ENCODE measurements around the gene CAMKMT. TPM values are rescaled to one million over a fixed set of nuclear protein-coding genes. Genes with fewer than 3 reads are reported as not detected.

CAMKMT gene
- polyA plus RNA-seq, 1 donor = 4.8 TPM

DNA sequence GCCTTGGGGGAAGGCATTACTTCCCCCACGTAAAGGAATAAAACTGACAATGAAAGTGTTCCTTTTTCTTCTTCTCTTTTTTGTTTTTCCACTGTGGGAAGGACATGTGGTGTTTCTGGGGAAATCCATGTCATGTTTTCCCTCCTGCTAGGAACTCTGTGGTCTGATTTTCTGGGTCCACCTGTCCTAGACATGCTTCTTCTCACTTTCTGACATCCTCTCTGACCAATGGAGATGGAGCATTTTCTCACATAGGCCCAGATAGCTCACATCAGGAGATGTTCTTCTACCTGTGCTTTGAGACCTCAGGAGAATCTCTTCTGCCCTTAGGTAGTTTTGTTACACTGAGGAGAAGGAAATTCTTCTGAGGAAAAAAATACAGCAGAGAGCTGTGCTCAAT lies 327.8 kb downstream of the CAMKMT start:
- DNase-seq (ENCODE audit: low read depth) = no peak

GRCh38 chr2:44691174-44691785 lies 329.5 kb downstream of the CAMKMT start:
- no peak for DNase-seq (ENCODE audit: low read depth)

DNA sequence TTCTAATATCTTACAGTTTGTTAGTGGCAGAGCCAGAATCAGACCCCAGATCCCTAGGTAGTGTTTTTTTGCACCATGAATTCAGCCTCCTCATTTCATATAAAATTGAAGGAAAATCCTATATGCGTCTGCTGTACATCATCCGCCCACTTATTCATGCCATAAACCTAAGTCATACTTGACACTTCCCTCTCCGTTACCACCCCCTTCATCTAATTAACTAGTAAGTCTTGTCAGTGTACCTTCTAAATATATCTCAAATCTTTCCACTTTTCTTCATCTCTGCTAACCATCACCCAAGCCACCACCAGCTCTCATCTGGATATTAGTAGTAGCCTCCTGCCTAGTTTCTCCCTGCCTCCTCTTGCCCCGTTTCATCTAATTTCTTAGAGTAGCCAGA lies 331.1 kb downstream of the CAMKMT start:
- DNase-seq (ENCODE audit: low read depth) = no peak

GRCh38 chr2:44700824-44701223 lies 339.1 kb downstream of the CAMKMT start:
- no peak for DNase-seq (ENCODE audit: low read depth)

DNA sequence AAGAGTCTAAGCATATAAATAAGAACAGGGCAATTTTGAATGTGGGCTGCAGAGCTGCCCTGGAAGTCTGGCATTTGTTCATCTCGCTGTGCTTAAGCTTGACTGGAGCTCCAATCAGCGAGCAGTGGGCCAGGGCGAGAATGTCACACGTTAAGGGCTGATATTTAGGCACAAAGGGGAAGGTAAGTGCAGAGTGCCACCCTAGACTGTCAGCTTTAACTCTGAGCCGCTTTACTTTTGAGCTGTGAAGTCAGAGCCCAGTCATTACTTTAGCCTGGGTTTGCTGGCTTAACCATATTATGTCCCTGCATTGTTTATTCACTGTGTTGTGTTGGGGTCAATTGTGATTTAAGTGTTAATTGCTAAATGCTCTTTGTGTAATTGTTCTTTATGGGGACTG lies 343.6 kb downstream of the CAMKMT start:
- DNase-seq (ENCODE audit: low read depth) = no peak

GRCh38 chr2:44705876-44706480 lies 344.2 kb downstream of the CAMKMT start:
- DNase-seq (ENCODE audit: low read depth) = no peak

- DNase-seq (ENCODE audit: low read depth) = no peak
Observed at GRCh38 chr2:44706681-44707553, 345.2 kb downstream of the CAMKMT start.

GRCh38 chr2:44707945-44708660 lies 346.4 kb downstream of the CAMKMT start:
- DNase-seq (ENCODE audit: low read depth) = no peak

DNA sequence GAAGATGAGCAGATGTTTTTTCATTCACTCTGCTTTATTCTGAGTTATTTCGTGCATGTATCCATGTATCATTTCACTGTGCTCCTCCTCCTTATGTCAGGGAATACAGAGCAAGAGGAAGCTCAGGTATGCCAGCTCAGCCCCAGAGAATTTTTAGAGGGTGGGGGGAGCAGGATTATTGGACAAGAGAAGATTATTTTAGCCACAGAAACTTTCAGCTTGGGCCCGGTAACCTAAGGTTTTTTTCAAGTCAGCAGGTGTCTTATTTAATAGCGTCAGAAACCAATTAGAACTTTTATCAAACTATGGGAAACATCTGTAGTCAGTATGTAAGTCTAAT lies 346.9 kb downstream of the CAMKMT start:
- no peak for DNase-seq (ENCODE audit: low read depth)

GRCh38 chr2:44713170-44713569 lies 351.4 kb downstream of the CAMKMT start:
- no peak for DNase-seq (ENCODE audit: low read depth)

- DNase-seq (ENCODE audit: low read depth) = no peak
Observed at GRCh38 chr2:44715671-44716081, 353.9 kb downstream of the CAMKMT start.

GRCh38 chr2:44716131-44716530 lies 354.4 kb downstream of the CAMKMT start:
- no peak for DNase-seq (ENCODE audit: low read depth)

- DNase-seq (ENCODE audit: low read depth) = no peak
Observed at GRCh38 chr2:44718431-44718830, 356.7 kb downstream of the CAMKMT start.

DNA sequence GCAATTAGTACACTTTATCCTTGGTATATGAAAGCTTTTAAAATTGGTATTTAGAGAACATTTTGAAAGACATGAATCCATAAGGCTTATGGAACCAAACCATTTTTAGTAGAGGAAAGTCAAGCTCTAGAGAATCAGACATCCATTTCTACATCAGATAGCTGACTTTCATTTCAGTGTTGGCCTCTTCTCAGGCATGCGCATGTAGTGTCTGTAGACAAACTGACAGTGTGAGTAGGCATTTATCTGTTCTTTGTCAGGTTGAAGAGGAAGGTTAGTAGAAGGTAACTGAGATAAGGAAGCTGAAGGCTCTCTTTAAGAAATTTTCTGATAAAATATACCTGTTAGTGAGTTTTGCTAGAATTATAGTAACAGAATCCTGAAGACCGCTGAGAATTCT lies 357.8 kb downstream of the CAMKMT start:
- no peak for DNase-seq (ENCODE audit: low read depth)

DNA sequence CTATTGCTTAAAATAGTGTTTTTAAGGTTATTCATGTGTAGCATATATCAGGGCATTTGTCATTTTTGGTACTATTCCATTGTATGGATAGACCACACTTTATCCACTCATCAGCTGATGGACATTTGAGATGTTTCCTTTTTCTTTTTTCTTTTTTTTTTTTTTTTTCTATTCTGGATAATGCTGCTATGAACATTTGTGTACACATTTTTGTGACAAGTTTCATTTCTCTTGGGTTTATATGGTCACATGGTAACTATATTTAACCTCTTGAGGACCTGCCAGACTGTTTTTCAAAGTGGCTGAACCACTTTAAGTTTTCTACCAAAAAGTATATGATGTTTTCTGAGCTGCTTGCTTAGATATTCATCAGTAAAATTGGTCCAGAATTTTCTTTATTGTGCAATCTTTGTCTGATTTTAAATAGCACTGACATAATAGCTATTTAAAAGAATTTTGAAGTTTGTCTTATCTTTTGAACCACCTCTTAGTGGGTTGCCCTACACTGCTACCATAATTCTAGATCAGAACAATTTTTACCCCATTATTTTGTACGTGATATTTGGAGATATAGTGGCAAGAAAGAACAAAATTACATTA lies 360.4 kb downstream of the CAMKMT start:
- no peak for DNase-seq (ENCODE audit: low read depth)

DNA sequence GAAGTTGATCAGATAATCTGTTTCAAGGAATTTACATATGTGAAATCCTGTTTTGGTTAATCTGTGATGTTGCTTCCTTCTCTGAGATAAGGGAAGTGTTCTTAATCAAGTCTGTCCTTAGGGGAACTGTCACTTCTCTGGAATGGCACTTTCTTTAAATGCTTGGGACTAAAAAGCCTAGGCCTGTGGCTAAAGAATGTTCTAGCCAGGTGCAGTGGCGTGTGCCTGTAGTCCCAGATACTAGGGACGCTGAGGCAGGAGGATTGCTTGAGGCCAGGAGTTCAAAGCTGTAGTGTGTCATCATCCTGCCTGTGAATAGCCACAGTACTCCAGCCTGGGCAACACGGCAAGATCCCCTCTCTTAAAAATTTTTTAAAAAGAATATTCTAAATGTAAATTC lies 362.2 kb downstream of the CAMKMT start:
- no peak for DNase-seq (ENCODE audit: low read depth)

DNA sequence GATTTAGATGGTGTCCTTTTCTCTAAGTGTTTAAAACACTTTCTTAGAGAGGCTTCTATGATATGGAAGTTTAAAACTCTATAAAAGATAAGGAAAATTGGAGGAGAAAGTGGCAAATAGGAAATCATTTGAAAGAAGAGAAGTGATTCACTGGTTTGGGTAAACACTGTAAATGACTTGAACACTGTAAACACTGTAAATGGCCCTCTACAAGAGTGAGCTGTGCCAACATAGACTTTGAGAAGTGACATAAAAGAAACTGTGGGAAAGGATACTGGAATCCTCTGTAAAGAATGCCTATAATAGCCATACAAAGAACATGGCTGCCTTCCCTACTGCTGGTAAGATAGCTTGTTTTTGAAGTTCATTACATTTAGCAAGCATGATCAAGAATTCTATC lies 368.8 kb downstream of the CAMKMT start:
- no peak for DNase-seq (ENCODE audit: low read depth)

DNA sequence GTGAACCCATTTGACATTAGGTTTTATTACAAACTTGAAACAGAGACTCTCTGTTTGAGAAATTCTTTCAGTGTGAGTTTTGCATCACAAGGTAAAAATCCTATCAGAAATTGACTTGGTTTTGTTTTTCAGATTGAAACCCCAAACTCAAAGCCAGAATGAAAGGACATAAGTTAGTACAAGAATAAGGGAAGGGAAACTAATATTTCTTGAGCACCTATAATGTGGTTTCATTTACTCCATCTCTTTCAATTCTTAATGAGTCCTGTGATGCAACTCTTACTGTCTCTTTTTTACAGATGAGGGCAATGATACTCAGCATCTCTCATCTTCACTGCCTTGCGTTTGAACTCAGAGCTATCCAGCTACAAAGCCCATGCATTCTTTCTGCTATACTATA lies 369.8 kb downstream of the CAMKMT start:
- DNase-seq (ENCODE audit: low read depth) = no peak

DNA sequence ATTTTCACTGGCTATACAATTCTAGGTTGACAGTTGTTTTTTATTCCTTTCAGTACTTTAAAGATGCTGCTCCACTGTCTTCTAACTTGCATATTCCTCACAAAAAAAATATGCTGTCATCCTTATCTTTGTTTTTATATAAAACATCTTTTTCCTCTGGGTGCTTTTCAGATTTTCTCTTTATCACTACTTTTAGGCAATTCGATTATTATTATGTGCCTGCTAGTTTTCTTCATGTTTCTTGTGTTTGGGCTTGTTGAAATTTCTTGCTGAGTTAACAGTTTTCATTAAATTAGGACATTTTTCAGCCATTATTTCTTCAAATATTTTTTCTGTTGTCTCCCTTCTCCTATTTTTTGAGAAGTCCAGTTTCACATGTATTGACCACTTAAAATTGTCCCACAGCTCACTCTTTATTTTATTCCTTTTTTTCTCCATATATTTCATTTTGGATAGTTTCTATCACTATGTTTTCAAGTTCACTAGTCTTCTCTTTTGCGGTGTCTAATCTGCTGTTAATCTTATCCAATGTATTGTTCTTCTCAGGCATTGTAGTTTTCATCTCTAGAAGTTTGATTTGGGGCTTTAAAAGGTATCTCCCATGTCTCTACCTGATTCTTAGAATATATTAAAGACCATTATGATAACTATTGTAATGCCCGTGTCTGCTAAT lies 374.7 kb downstream of the CAMKMT start:
- no peak for DNase-seq (ENCODE audit: low read depth)

- no peak for DNase-seq (ENCODE audit: low read depth)
Observed at GRCh38 chr2:44740678-44741077, 378.9 kb downstream of the CAMKMT start.

DNA sequence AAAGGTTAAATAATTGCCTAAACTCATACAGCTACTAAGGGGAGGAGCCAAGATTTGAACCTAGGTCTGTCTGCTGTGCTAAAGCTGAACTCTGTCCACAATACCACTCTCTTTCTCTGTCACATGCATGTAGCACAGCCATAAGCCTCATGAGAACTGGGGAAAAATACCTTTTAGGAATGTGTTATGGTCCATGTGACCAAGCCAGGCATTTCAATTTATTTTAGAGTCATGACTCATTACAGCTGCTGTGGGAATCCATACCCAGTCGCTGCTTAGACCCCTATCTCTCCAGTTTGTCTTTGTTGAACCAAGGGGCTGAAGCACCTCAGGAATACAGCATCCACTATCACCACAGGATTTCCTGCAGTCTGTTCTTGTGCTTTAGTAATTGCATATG lies 379.8 kb downstream of the CAMKMT start:
- DNase-seq (ENCODE audit: low read depth) = no peak

All from forelimb muscle (tissue), 1 donor.